SU-DHL-6 (cell line): ENCODE measurements around the gene KCNN3.

Experiments used
- H2AFZ ChIP-seq: fragments of 200-600 bp; sonication (generic); 2 replicates; pipeline ENCODE4 v1.6.1; 2014; ENCODE audit warnings: low read depth, mild to moderate bottlenecking, moderate library complexity, mixed read lengths, antibody characterized with exemption, low read length; ENCODE audit not compliant: severe bottlenecking
- H3F3A ChIP-seq: fragments of 200-600 bp; shearing (Covaris generic); 2 replicates; pipeline ENCODE4 v1.6.0; 2016; ENCODE audit warnings: antibody characterized with exemption, mild to moderate bottlenecking; ENCODE audit not compliant: insufficient read depth
- H3K27ac ChIP-seq: fragments of 200-600 bp; sonication (generic); 2 replicates; pipeline ENCODE4 v1.5.1; 2016; ENCODE audit warnings: low read depth, mild to moderate bottlenecking, low read length, moderate library complexity, mixed read lengths
- H3K27me3 ChIP-seq: fragments of 200-600 bp; sonication (generic), shearing (Covaris generic); 2 replicates; pipeline ENCODE4 v1.6.0; 2014; ENCODE audit warnings: mild to moderate bottlenecking, low read length
- H3K36me3 ChIP-seq: fragments of 200-600 bp; sonication (generic); 2 replicates; pipeline ENCODE4 v1.6.1; 2014; ENCODE audit warnings: mild to moderate bottlenecking, low read length, mixed read lengths
- H3K4me2 ChIP-seq: fragments of 300-600, 200-600 bp; shearing (Covaris generic), sonication (generic); 2 replicates; pipeline ENCODE4 v1.6.0; 2014; ENCODE audit warnings: low read length, low read depth, mild to moderate bottlenecking; ENCODE audit not compliant: poor library complexity, severe bottlenecking
- H3K4me3 ChIP-seq: fragments of 200-600 bp; sonication (generic); 2 replicates; pipeline ENCODE4 v1.5.1; 2014; ENCODE audit warnings: antibody characterized with exemption, low read length, mild to moderate bottlenecking, mixed read lengths; ENCODE audit not compliant: insufficient read depth, poor library complexity, severe bottlenecking
- H3K79me2 ChIP-seq: fragments of 200-600 bp; sonication (generic); 2 replicates; pipeline ENCODE4 v1.6.1; 2014; ENCODE audit warnings: mild to moderate bottlenecking, low read length, moderate library complexity; ENCODE audit not compliant: insufficient read depth
- H3K9ac ChIP-seq: fragments of 200-600 bp; sonication (generic); 2 replicates; pipeline ENCODE4 v1.7.0; 2014; ENCODE audit warnings: mild to moderate bottlenecking, low read length
- H3K9me2 ChIP-seq: fragments of 200-600 bp; sonication (generic); replicated peaks from 2 replicates; pipeline ENCODE4 v1.6.1; 2014; ENCODE audit warnings: low read length; ENCODE audit not compliant: insufficient read depth
- H3K9me3 ChIP-seq: fragments of 200-600 bp; sonication (generic); 2 replicates; pipeline ENCODE4 v1.6.1; 2014; ENCODE audit warnings: low read length, mixed read lengths; ENCODE audit not compliant: insufficient read depth
- H4K20me1 ChIP-seq: fragments of 200-600 bp; sonication (generic); 2 replicates; pipeline ENCODE4 v1.6.1; 2014; ENCODE audit warnings: low read depth, mild to moderate bottlenecking, antibody characterized with exemption, low read length, moderate library complexity, mixed read lengths
- CTCF ChIP-seq: fragments of 200-600 bp; sonication (generic); IDR thresholded peaks from one replicate; pipeline ENCODE4 v1.5.1; 2017; ENCODE audit warnings: antibody characterized with exemption, mild to moderate bottlenecking, low read length, moderate library complexity; ENCODE audit not compliant: insufficient read depth, poor library complexity, severe bottlenecking
- EZH2phosphoT487 ChIP-seq: fragments of 200-600 bp; sonication (generic), shearing (Covaris generic); conservative IDR thresholded peaks from 2 replicates; pipeline ENCODE4 v1.6.1; 2018; ENCODE audit warnings: mild to moderate bottlenecking, antibody characterized with exemption, low read length, moderate library complexity, mixed read lengths

KCNN3 gene

GRCh38 chr1:154849645-154850131 lies 20.4 kb downstream of the KCNN3 start:
- Histone ChIP-seq H3K9ac (no peak overlapping the region), H3K27ac (no peak overlapping the region), H3F3A (no peaks in the 10 kb centered on the region), H4K20me1 (no peaks in the 10 kb centered on the region), H3K9me2 (no peaks in the 10 kb centered on the region), H3K27me3 (no peaks in the 10 kb centered on the region), H3K36me3 (no peaks in the 10 kb centered on the region), H2AFZ (no peak overlapping the region), H3K4me3 (no peak overlapping the region), H3K79me2 (no peaks in the 10 kb centered on the region), H3K9me3 (no peaks in the 10 kb centered on the region), H3K4me2 (no peak overlapping the region)
- TF ChIP-seq CTCF = no peak
- TF ChIP-seq EZH2phosphoT487 = no peak

- no peaks in the 10 kb centered on the region for H4K20me1 ChIP-seq
- H3K27ac ChIP-seq = no peak overlapping the region
- H3K9me2 ChIP-seq = no peaks in the 10 kb centered on the region
- H3K27me3 ChIP-seq = no peaks in the 10 kb centered on the region
- no peaks in the 10 kb centered on the region for H3K9me3 ChIP-seq
- H3K4me3 ChIP-seq = no peak overlapping the region
- TF ChIP-seq CTCF (no peak), EZH2phosphoT487 (no peak)
- H2AFZ ChIP-seq = no peak overlapping the region
- no peak overlapping the region for H3K4me2 ChIP-seq
- H3K9ac ChIP-seq = no peak overlapping the region
- no peaks in the 10 kb centered on the region for H3F3A ChIP-seq
- H3K79me2 ChIP-seq = no peaks in the 10 kb centered on the region
- H3K36me3 ChIP-seq = no peaks in the 10 kb centered on the region
These were observed 21.1 kb downstream of the KCNN3 start for GRCh38 chr1:154848983-154849382.

- H3K27ac ChIP-seq = no peak overlapping the region
- H3K4me2 ChIP-seq = no peak overlapping the region
- TF ChIP-seq EZH2phosphoT487 (no peak), CTCF (no peak)
These were observed 22.2 kb downstream of the KCNN3 start for GRCh38 chr1:154847891-154848290.

More at GRCh38 chr1:154847891-154848290, 22.2 kb downstream of the KCNN3 start:
- no peaks in the 10 kb centered on the region for H3K27me3 ChIP-seq
- no peak overlapping the region for H3K4me3 ChIP-seq
- no peaks in the 10 kb centered on the region for H3K36me3 ChIP-seq
- H2AFZ ChIP-seq = no peak overlapping the region
- no peaks in the 10 kb centered on the region for H4K20me1 ChIP-seq
- no peak overlapping the region for H3K9ac ChIP-seq
- H3K79me2 ChIP-seq = no peaks in the 10 kb centered on the region
- no peaks in the 10 kb centered on the region for H3F3A ChIP-seq
- H3K9me2 ChIP-seq = no peaks in the 10 kb centered on the region
- H3K9me3 ChIP-seq = no peaks in the 10 kb centered on the region
